Stimulated activated CD4-positive, alpha-beta T cell treated with anti-CD3 and anti-CD28 coated beads, Interleukin-1b, Interleukin-23, amount 100 ng/mL, for 4 hours (primary cell): ENCODE data around the gene TRIM2.

Experiments
- DNase-seq, 2 donors: peaks; one replicate each; pipeline ENCODE4 v3.0.0-alpha.2; 2020; ENCODE audit warnings: low read depth in 2 of 2

The TRIM2 gene

GRCh38 chr4:153222707-153223426 lies 18.6 kb downstream of the TRIM2 start:
- DNase-seq, result no peak

- no peak for DNase-seq
Observed at GRCh38 chr4:153223427-153223801, 19.2 kb downstream of the TRIM2 start.

- no peak for DNase-seq
Observed at GRCh38 chr4:153223930-153224329, 19.7 kb downstream of the TRIM2 start.

GRCh38 chr4:153224474-153224873 lies 20.2 kb downstream of the TRIM2 start:
- no peak for DNase-seq

- DNase-seq, result no peak
Observed at GRCh38 chr4:153227469-153228075, 23.3 kb downstream of the TRIM2 start.

- DNase-seq, result no peak
Observed at GRCh38 chr4:153228512-153229140, 24.4 kb downstream of the TRIM2 start.

GRCh38 chr4:153229545-153229944 lies 25.3 kb downstream of the TRIM2 start:
- no peak for DNase-seq

GRCh38 chr4:153232768-153233167 lies 28.5 kb downstream of the TRIM2 start:
- DNase-seq, result no peak

- DNase-seq, result no peak
Observed at GRCh38 chr4:153233761-153234371, 29.6 kb downstream of the TRIM2 start.

- DNase-seq, result no peak
Observed at GRCh38 chr4:153234885-153235284, 30.6 kb downstream of the TRIM2 start.

- no peak for DNase-seq
Observed at GRCh38 chr4:153238135-153238919, 34.1 kb downstream of the TRIM2 start.

GRCh38 chr4:153239409-153239808 lies 35.2 kb downstream of the TRIM2 start:
- DNase-seq, result no peak

GRCh38 chr4:153241295-153241694 lies 37.1 kb downstream of the TRIM2 start:
- no peak for DNase-seq

GRCh38 chr4:153241970-153242838 lies 38.0 kb downstream of the TRIM2 start:
- DNase-seq, result no peak

- no peak for DNase-seq
Observed at GRCh38 chr4:153242839-153243324, 38.6 kb downstream of the TRIM2 start.

GRCh38 chr4:153243468-153243867 lies 39.2 kb downstream of the TRIM2 start:
- DNase-seq, result no peak

- DNase-seq, result no peak
Observed at GRCh38 chr4:153244969-153245368, 40.7 kb downstream of the TRIM2 start.

- DNase-seq, result no peak
Observed at GRCh38 chr4:153245775-153246174, 41.5 kb downstream of the TRIM2 start.

GRCh38 chr4:153246446-153247115 lies 42.3 kb downstream of the TRIM2 start:
- no peak for DNase-seq

- DNase-seq, result no peak
Observed at GRCh38 chr4:153247116-153247490, 42.9 kb downstream of the TRIM2 start.
